Measurements from ENCODE around the gene IDUA. TPM values are rescaled to one million over a fixed set of nuclear protein-coding genes. Genes with fewer than 3 reads are reported as not detected.

The IDUA gene
- total RNA-seq, 5 donors from 2014 or later (not counting 1 experiment from before 2014, with no cell fraction given): 60.4 to 96.5 (median 78.7) TPM

GRCh38 chr4:1002631-1003251 is 15.9 kb downstream of the IDUA start:
- Histone ChIP-seq H3K9me3 (no peaks in the 10 kb centered on the region), H3K4me3 (ENCODE audit: control insufficient read depth in 1 of 2, extremely low read depth in 1 of 2, low read length in 1 of 2) (no peak overlapping the region), H3K27ac (ENCODE audit: low read length) (no peak overlapping the region), H3K36me3 (ENCODE audit: control insufficient read depth in 2 of 2, extremely low read depth in 1 of 2, insufficient read depth in 1 of 2, low read length in 1 of 2) (no peaks in the 10 kb centered on the region), H3K4me1 (ENCODE audit: control insufficient read depth in 1 of 2, extremely low read depth in 1 of 2, insufficient read depth in 2 of 2, low read length in 2 of 2) (peaks cover 0 to 20% of the 10 kb centered on the region in 2 experiments), H3K27me3 (replicated peaks in 1 of 2; ENCODE audit: control insufficient read depth in 2 of 2, extremely low read depth in 1 of 2, insufficient read depth in 2 of 2, low read length in 1 of 2) (peaks cover 4 to 83% of the 10 kb centered on the region in 2 experiments)
- H3K4me1 Mint-ChIP-seq: peaks cover 7 to 15% (median 10%) of the 10 kb centered on the region in 3 donors
- ATAC-seq (replicated peaks in 1 of 4) (peak in 1 of 4 experiments; percentile 8), DNase-seq (no peak)
- POLR2A ChIA-PET: no interaction called here
- CTCF ChIA-PET: no interaction called here
- H3K27me3 Mint-ChIP-seq: peaks cover 38 to 67% of the 10 kb centered on the region in 2 donors
- H3K27ac Mint-ChIP-seq: no peak overlapping the region
- no peak overlapping the region for H3K4me3 Mint-ChIP-seq
- no peaks in the 10 kb centered on the region for H3K9me3 Mint-ChIP-seq
- no peaks in the 10 kb centered on the region for H3K36me3 Mint-ChIP-seq
- 6% methylated on average over 51 of the region's 75 CpGs for WGBS (ENCODE audit: insufficient coverage)

- H3K4me1 ChIP-seq (ENCODE audit: control insufficient read depth in 1 of 2, extremely low read depth in 1 of 2, insufficient read depth in 2 of 2, low read length in 2 of 2): peaks cover 0 to 13% of the 10 kb centered on the region in 2 experiments
- no peaks in the 10 kb centered on the region for H3K36me3 ChIP-seq (ENCODE audit: control insufficient read depth in 2 of 2, extremely low read depth in 1 of 2, insufficient read depth in 1 of 2, low read length in 1 of 2)
- POLR2A ChIA-PET: no interaction called here
- H3K36me3 Mint-ChIP-seq: no peaks in the 10 kb centered on the region
- ATAC-seq (replicated peaks in 1 of 4): no peak
- H3K9me3 Mint-ChIP-seq: no peaks in the 10 kb centered on the region
- no peak overlapping the region for H3K27ac Mint-ChIP-seq
- H3K27ac ChIP-seq (ENCODE audit: low read length): no peak overlapping the region
- peak overlapping the region in 1 of 3 donors; percentile 24 for H3K4me3 Mint-ChIP-seq
- no peak for DNase-seq
- H3K27me3 Mint-ChIP-seq: peaks cover 40 to 67% of the 10 kb centered on the region in 2 donors
- no peak overlapping the region for H3K4me3 ChIP-seq (ENCODE audit: control insufficient read depth in 1 of 2, extremely low read depth in 1 of 2, low read length in 1 of 2)
- 26% methylated on average over 45 of the region's 63 CpGs for WGBS (ENCODE audit: insufficient coverage)
- peaks cover 2 to 8% (median 3%) of the 10 kb centered on the region in 3 donors for H3K4me1 Mint-ChIP-seq
- peaks cover 4 to 83% of the 10 kb centered on the region in 2 experiments for H3K27me3 ChIP-seq (replicated peaks in 1 of 2; ENCODE audit: control insufficient read depth in 2 of 2, extremely low read depth in 1 of 2, insufficient read depth in 2 of 2, low read length in 1 of 2)
- CTCF ChIA-PET: no interaction called here
- no peaks in the 10 kb centered on the region for H3K9me3 ChIP-seq
Measured at GRCh38 chr4:1003271-1004070, 16.6 kb downstream of the IDUA start.

- H3K27ac Mint-ChIP-seq: no peak overlapping the region
- Histone ChIP-seq H3K9me3 (no peaks in the 10 kb centered on the region), H3K36me3 (ENCODE audit: control insufficient read depth in 2 of 2, extremely low read depth in 1 of 2, insufficient read depth in 1 of 2, low read length in 1 of 2) (no peaks in the 10 kb centered on the region), H3K27me3 (replicated peaks in 1 of 2; ENCODE audit: control insufficient read depth in 2 of 2, extremely low read depth in 1 of 2, insufficient read depth in 2 of 2, low read length in 1 of 2) (peaks cover 4 to 83% of the 10 kb centered on the region in 2 experiments), H3K4me1 (ENCODE audit: control insufficient read depth in 1 of 2, extremely low read depth in 1 of 2, insufficient read depth in 2 of 2, low read length in 2 of 2) (peaks cover 0 to 19% of the 10 kb centered on the region in 2 experiments), H3K4me3 (ENCODE audit: control insufficient read depth in 1 of 2, extremely low read depth in 1 of 2, low read length in 1 of 2) (no peak overlapping the region), H3K27ac (ENCODE audit: low read length) (no peak overlapping the region)
- no peaks in the 10 kb centered on the region for H3K9me3 Mint-ChIP-seq
- H3K4me1 Mint-ChIP-seq: peaks cover 3 to 13% (median 6%) of the 10 kb centered on the region in 3 donors
- POLR2A ChIA-PET: no interaction called here
- WGBS (ENCODE audit: insufficient coverage): 86% methylated on average over 13 of the region's 13 CpGs
- CTCF ChIA-PET: no interaction called here
- no peaks in the 10 kb centered on the region for H3K36me3 Mint-ChIP-seq
- DNase-seq (no peak), ATAC-seq (replicated peaks in 1 of 4) (no peak)
- peak overlapping the region in 1 of 3 donors; percentile 24 for H3K4me3 Mint-ChIP-seq
- H3K27me3 Mint-ChIP-seq: peaks cover 39 to 69% of the 10 kb centered on the region in 2 donors
Measured at GRCh38 chr4:1004071-1004418, 17.2 kb downstream of the IDUA start.

GRCh38 chr4:1004557-1005485 is 18.0 kb downstream of the IDUA start:
- ATAC-seq (replicated peaks in 1 of 4) (no peak), DNase-seq (no peak)
- Histone ChIP-seq H3K4me1 (ENCODE audit: control insufficient read depth in 1 of 2, extremely low read depth in 1 of 2, insufficient read depth in 2 of 2, low read length in 2 of 2) (peaks cover under 1 to 21% of the 10 kb centered on the region in 2 experiments), H3K4me3 (ENCODE audit: control insufficient read depth in 1 of 2, extremely low read depth in 1 of 2, low read length in 1 of 2) (no peak overlapping the region), H3K9me3 (no peaks in the 10 kb centered on the region), H3K36me3 (ENCODE audit: control insufficient read depth in 2 of 2, extremely low read depth in 1 of 2, insufficient read depth in 1 of 2, low read length in 1 of 2) (no peaks in the 10 kb centered on the region), H3K27me3 (replicated peaks in 1 of 2; ENCODE audit: control insufficient read depth in 2 of 2, extremely low read depth in 1 of 2, insufficient read depth in 2 of 2, low read length in 1 of 2) (peaks cover 2 to 78% of the 10 kb centered on the region in 2 experiments), H3K27ac (ENCODE audit: low read length) (no peak overlapping the region)
- no peaks in the 10 kb centered on the region for H3K9me3 Mint-ChIP-seq
- no peaks in the 10 kb centered on the region for H3K36me3 Mint-ChIP-seq
- WGBS (ENCODE audit: insufficient coverage): 81% methylated on average over 24 of the region's 25 CpGs
- ChIA-PET POLR2A (no interaction called here), CTCF (no interaction called here)
- H3K4me3 Mint-ChIP-seq: peak overlapping the region in 1 of 3 donors; percentile 24
- peaks cover 6 to 11% (median 8%) of the 10 kb centered on the region in 3 donors for H3K4me1 Mint-ChIP-seq
- no peak overlapping the region for H3K27ac Mint-ChIP-seq
- peaks cover 34 to 65% of the 10 kb centered on the region in 2 donors for H3K27me3 Mint-ChIP-seq

GRCh38 chr4:1006856-1007255 is 20.0 kb downstream of the IDUA start:
- Histone ChIP-seq H3K4me3 (ENCODE audit: control insufficient read depth in 1 of 2, extremely low read depth in 1 of 2, low read length in 1 of 2) (no peak overlapping the region), H3K27ac (ENCODE audit: low read length) (no peak overlapping the region), H3K4me1 (ENCODE audit: control insufficient read depth in 1 of 2, extremely low read depth in 1 of 2, insufficient read depth in 2 of 2, low read length in 2 of 2) (peaks cover 2 to 29% of the 10 kb centered on the region in 2 experiments), H3K27me3 (replicated peaks in 1 of 2; ENCODE audit: control insufficient read depth in 2 of 2, extremely low read depth in 1 of 2, insufficient read depth in 2 of 2, low read length in 1 of 2) (peaks cover 2 to 58% of the 10 kb centered on the region in 2 experiments), H3K9me3 (no peaks in the 10 kb centered on the region), H3K36me3 (ENCODE audit: control insufficient read depth in 2 of 2, extremely low read depth in 1 of 2, insufficient read depth in 1 of 2, low read length in 1 of 2) (no peaks in the 10 kb centered on the region)
- no peaks in the 10 kb centered on the region for H3K36me3 Mint-ChIP-seq
- no peak overlapping the region for H3K4me3 Mint-ChIP-seq
- WGBS (ENCODE audit: insufficient coverage): 72% methylated on average over 2 of the region's 5 CpGs
- no peak for ATAC-seq (replicated peaks in 1 of 4)
- H3K9me3 Mint-ChIP-seq: no peaks in the 10 kb centered on the region
- peaks cover 34 to 51% of the 10 kb centered on the region in 2 donors for H3K27me3 Mint-ChIP-seq
- ChIA-PET POLR2A (no interaction called here), CTCF (no interaction called here)
- no peak for DNase-seq
- H3K27ac Mint-ChIP-seq: no peak overlapping the region
- H3K4me1 Mint-ChIP-seq: peaks cover 11 to 15% (median 12%) of the 10 kb centered on the region in 3 donors

Data from T-cell (primary cell).